BLaER1 treated with 17β-estradiol and CSF1 and Interleukin-3, amounts not matched to agents 10 nM and 100 nM (cell line): Measurements from ENCODE around the gene ARHGAP26.

Source experiments
- H3K27ac ChIP-seq, 11 experiments: shearing (Covaris generic); formaldehyde crosslinking; 2 replicates each; pipeline ENCODE4 v1.8.1; 2022
- H3K27me3 ChIP-seq, 11 experiments: shearing (Covaris generic); formaldehyde crosslinking; 2 replicates each; pipeline ENCODE4 v1.8.1; 2022
- H3K36me3 ChIP-seq, 11 experiments: shearing (Covaris generic); formaldehyde crosslinking; 2 replicates each; pipeline ENCODE4 v1.8.1; 2022
- H3K4me1 ChIP-seq, 10 experiments: shearing (Covaris generic); formaldehyde crosslinking; 2 replicates each; pipeline ENCODE4 v1.8.1; 2022
- H3K4me2 ChIP-seq, 11 experiments: shearing (Covaris generic); formaldehyde crosslinking; 2 replicates each; pipeline ENCODE4 v1.8.1; 2022
- H3K4me3 ChIP-seq, 10 experiments: shearing (Covaris generic); formaldehyde crosslinking; 2 replicates each; pipeline ENCODE4 v1.8.1; 2022
- H3K9ac ChIP-seq, 11 experiments: shearing (Covaris generic); formaldehyde crosslinking; 2 replicates each; pipeline ENCODE4 v1.8.1; 2022
- H3K9me3 ChIP-seq, 11 experiments: shearing (Covaris generic); formaldehyde crosslinking; replicated peaks in 1 of 11; 2 replicates each; pipeline ENCODE4 v1.8.1; 2022
- H4K20me1 ChIP-seq, 11 experiments: shearing (Covaris generic); formaldehyde crosslinking; 2 replicates each; pipeline ENCODE4 v1.8.1; 2022
- Cebpa-rat ChIP-seq, 11 experiments: shearing (Covaris generic); IDR thresholded peaks; 2 replicates each; pipeline ENCODE4 v1.8.1; 2022

Gene ARHGAP26

GRCh38 chr5:143056792-143057579, 286.8 kb downstream of the ARHGAP26 start:
- Histone ChIP-seq H3K4me2 (peak overlapping the region in 9 of 11 experiments; percentile 6 to 77 (median 54); a peak in 15 of 22 replicates), H3K27ac (peak overlapping the region in 10 of 11 experiments; percentile 23 to 69 (median 48); a peak in 18 of 22 replicates), H3K9ac (peak overlapping the region in 2 of 11 experiments; percentile 24 to 30; a peak in 2 of 22 replicates), H4K20me1 (no peaks in the 10 kb centered on the region), H3K4me1 (peaks cover 3 to 100% (median 40%) of the 10 kb centered on the region in 10 experiments; a peak in 16 of 20 replicates), H3K36me3 (peaks cover 5 to 98% (median 66%) of the 10 kb centered on the region in 11 experiments; a peak in 21 of 22 replicates), H3K4me3 (no peak overlapping the region), H3K9me3 (peaks cover 0 to 6% (median 0%) of the 10 kb centered on the region in 11 experiments; a peak in 3 of 22 replicates), H3K27me3 (no peaks in the 10 kb centered on the region)
- no peak for TF ChIP-seq Cebpa-rat (IDR thresholded peaks at IDR 0.05)

GRCh38 chr5:143057580-143057999, 287.4 kb downstream of the ARHGAP26 start:
- Histone ChIP-seq H3K4me3 (no peak overlapping the region), H3K9me3 (peaks cover 0 to 6% (median 0%) of the 10 kb centered on the region in 11 experiments; a peak in 3 of 22 replicates), H3K36me3 (peaks cover 5 to 99% (median 66%) of the 10 kb centered on the region in 11 experiments; a peak in 21 of 22 replicates), H3K4me2 (peak overlapping the region in 9 of 11 experiments; percentile 6 to 77 (median 54); a peak in 15 of 22 replicates), H3K4me1 (peaks cover 3 to 100% (median 36%) of the 10 kb centered on the region in 10 experiments; a peak in 16 of 20 replicates), H3K27me3 (no peaks in the 10 kb centered on the region), H3K9ac (peak overlapping the region in 2 of 11 experiments; percentile 24 to 30; a peak in 2 of 22 replicates), H4K20me1 (no peaks in the 10 kb centered on the region), H3K27ac (peak overlapping the region in 10 of 11 experiments; percentile 23 to 69 (median 48); a peak in 18 of 22 replicates)
- peak in 7 of 11 experiments; percentile 25 to 59 (median 46); a peak in 6 of 22 replicates for TF ChIP-seq Cebpa-rat (IDR thresholded peaks at IDR 0.05)

- Histone ChIP-seq H3K4me2 (peak overlapping the region in 3 of 11 experiments; percentile 22 to 66 (median 63); a peak in 5 of 22 replicates), H3K27me3 (no peaks in the 10 kb centered on the region), H3K27ac (peak overlapping the region in 3 of 11 experiments; percentile 11 to 36 (median 18); a peak in 2 of 22 replicates), H3K4me3 (no peak overlapping the region), H3K9me3 (peaks cover 0 to 6% (median 0%) of the 10 kb centered on the region in 11 experiments; a peak in 3 of 22 replicates), H3K9ac (no peak overlapping the region), H3K36me3 (peaks cover 5 to 88% (median 52%) of the 10 kb centered on the region in 11 experiments; a peak in 21 of 22 replicates), H4K20me1 (no peaks in the 10 kb centered on the region; a peak in 1 of 22 replicates), H3K4me1 (peaks cover 19 to 100% (median 42%) of the 10 kb centered on the region in 10 experiments)
- TF ChIP-seq Cebpa-rat (IDR thresholded peaks at IDR 0.05), result no peak
Measured at GRCh38 chr5:143059355-143059754, 289.2 kb downstream of the ARHGAP26 start.

GRCh38 chr5:143059976-143060765, 290.0 kb downstream of the ARHGAP26 start:
- Histone ChIP-seq H3K4me2 (peak overlapping the region in 5 of 11 experiments; percentile 10 to 66 (median 22); a peak in 8 of 22 replicates), H3K4me3 (no peak overlapping the region), H3K27me3 (no peaks in the 10 kb centered on the region), H3K9me3 (peaks cover 0 to 6% (median 0%) of the 10 kb centered on the region in 11 experiments; a peak in 3 of 22 replicates), H4K20me1 (no peaks in the 10 kb centered on the region; a peak in 1 of 22 replicates), H3K9ac (peak overlapping the region in 2 of 11 experiments; percentile 32 to 45; a peak in 2 of 22 replicates), H3K36me3 (peaks cover 0 to 80% (median 47%) of the 10 kb centered on the region in 11 experiments; a peak in 20 of 22 replicates), H3K4me1 (peaks cover 28 to 100% (median 48%) of the 10 kb centered on the region in 10 experiments), H3K27ac (peak overlapping the region in 4 of 11 experiments; percentile 11 to 36 (median 16); a peak in 2 of 22 replicates)
- TF ChIP-seq Cebpa-rat (IDR thresholded peaks at IDR 0.05), result no peak

GRCh38 chr5:143061161-143061945, 291.2 kb downstream of the ARHGAP26 start:
- TF ChIP-seq Cebpa-rat (IDR thresholded peaks at IDR 0.05), result no peak
- H3K4me2 ChIP-seq, result peak overlapping the region in 3 of 11 experiments; percentile 84 to 94 (median 90); a peak in 5 of 22 replicates
- H3K9me3 ChIP-seq, result peaks cover 0 to 6% (median 0%) of the 10 kb centered on the region in 11 experiments; a peak in 3 of 22 replicates
- peak overlapping the region in 2 of 11 experiments; percentile 1 to 13; a peak in 1 of 22 replicates for H3K27ac ChIP-seq
- H3K4me1 ChIP-seq, result peaks cover 39 to 100% (median 59%) of the 10 kb centered on the region in 10 experiments
- no peaks in the 10 kb centered on the region; a peak in 1 of 22 replicates for H4K20me1 ChIP-seq
- H3K4me3 ChIP-seq, result no peak overlapping the region
- peaks cover 0 to 77% (median 36%) of the 10 kb centered on the region in 11 experiments; a peak in 20 of 22 replicates for H3K36me3 ChIP-seq
- no peaks in the 10 kb centered on the region for H3K27me3 ChIP-seq
- no peak overlapping the region for H3K9ac ChIP-seq

GRCh38 chr5:143062379-143062778, 292.2 kb downstream of the ARHGAP26 start:
- Histone ChIP-seq H3K4me2 (peak overlapping the region in 4 of 11 experiments; percentile 83 to 94 (median 87); a peak in 7 of 22 replicates), H3K36me3 (peaks cover 0 to 68% (median 28%) of the 10 kb centered on the region in 11 experiments; a peak in 19 of 22 replicates), H3K4me3 (no peak overlapping the region), H3K27ac (peak overlapping the region in 4 of 11 experiments; percentile 88 to 95 (median 92); a peak in 6 of 22 replicates), H3K27me3 (no peaks in the 10 kb centered on the region), H3K9me3 (peaks cover 0 to 6% (median 0%) of the 10 kb centered on the region in 11 experiments; a peak in 3 of 22 replicates), H4K20me1 (no peaks in the 10 kb centered on the region; a peak in 1 of 22 replicates), H3K9ac (no peak overlapping the region), H3K4me1 (peaks cover 45 to 100% (median 59%) of the 10 kb centered on the region in 10 experiments)
- TF ChIP-seq Cebpa-rat (IDR thresholded peaks at IDR 0.05), result no peak

- Histone ChIP-seq H3K36me3 (peaks cover 0 to 68% (median 24%) of the 10 kb centered on the region in 11 experiments; a peak in 19 of 22 replicates), H3K9ac (peak overlapping the region; percentile 72 to 84 (median 77); a peak in 21 of 22 replicates), H3K4me1 (peaks cover 55 to 100% (median 62%) of the 10 kb centered on the region in 10 experiments), H3K27ac (peak overlapping the region; percentile 87 to 99 (median 95)), H3K27me3 (no peaks in the 10 kb centered on the region), H3K4me2 (peak overlapping the region; percentile 71 to 94 (median 83)), H3K9me3 (peaks cover 0 to 9% (median 0%) of the 10 kb centered on the region in 11 experiments; a peak in 6 of 22 replicates), H3K4me3 (peak overlapping the region in 4 of 10 experiments; percentile 14 to 35 (median 32); a peak in 3 of 20 replicates), H4K20me1 (no peaks in the 10 kb centered on the region; a peak in 1 of 22 replicates)
- TF ChIP-seq Cebpa-rat (IDR thresholded peaks at IDR 0.05), result no peak
Measured at GRCh38 chr5:143063175-143063970, 293.2 kb downstream of the ARHGAP26 start.
